Naive B cell (primary cell): ENCODE measurements around the gene ZNF185. TPM values are rescaled to one million over a fixed set of nuclear protein-coding genes. Genes with fewer than 3 reads are reported as not detected.
A peak's percentile ranks its signal among the peaks of the same experiment; 100 is the strongest.

Experiments used
- ATAC-seq, 2 donors: fragments of 150-1000 bp; cut with Tn5 transposase; 2 replicates each; pipeline ENCODE4 v1.10.0; 2021; ENCODE audit warnings: low read depth in 2 of 2, mild to moderate bottlenecking in 2 of 2, moderate library complexity in 2 of 2
- DNase-seq: peaks from one replicate; pipeline ENCODE4 v3.0.0; 2022
- H3K27ac Mint-ChIP-seq, 6 donors: one replicate each; pipeline ENCODE4 v1.8.0; 2020 to 2022; ENCODE audit warnings: mild to moderate bottlenecking in 6 of 6, mixed read lengths in 6 of 6, moderate library complexity in 5 of 6, inconsistent platforms in 2 of 6
- H3K27me3 Mint-ChIP-seq, 3 donors: one replicate each; pipeline ENCODE4 v1.8.0; 2021 to 2022; ENCODE audit warnings: mixed read lengths in 3 of 3, mild to moderate bottlenecking in 1 of 3
- H3K36me3 Mint-ChIP-seq, 2 donors: one replicate each; pipeline ENCODE4 v1.8.0; 2020 to 2022; ENCODE audit warnings: mixed read lengths in 2 of 2, inconsistent platforms in 1 of 2, mild to moderate bottlenecking in 1 of 2
- H3K4me1 Mint-ChIP-seq, 3 donors: one replicate each; pipeline ENCODE4 v1.8.0; 2020 to 2022; ENCODE audit warnings: mixed read lengths in 3 of 3, inconsistent platforms in 1 of 3, mild to moderate bottlenecking in 1 of 3, moderate library complexity in 1 of 3
- H3K4me3 Mint-ChIP-seq, 8 donors: one replicate each; pipeline ENCODE4 v1.8.0; 2020 to 2022; ENCODE audit warnings: mild to moderate bottlenecking in 8 of 8, mixed read lengths in 8 of 8, moderate library complexity in 8 of 8, inconsistent platforms in 2 of 8
- H3K9me3 Mint-ChIP-seq, 7 donors: one replicate each; pipeline ENCODE4 v1.8.0; 2020 to 2022; ENCODE audit warnings: mixed read lengths in 7 of 7, mild to moderate bottlenecking in 5 of 7, inconsistent platforms in 2 of 7, moderate library complexity in 1 of 7
- polyA plus RNA-seq, 6 donors: library from polyadenylated mRNA; unstranded; fragments of 300-500 nt; fragmentation: Illumina TruSeq; gene quantifications; one replicate each; pipeline ENCODE4 v1.2.3, GENCODE V29; 2021; ENCODE audit warnings: low read depth in 6 of 6

Gene ZNF185
- polyA plus RNA-seq = 1 to 10 TPM in 5 of 6 donors, under 1 TPM in 1; 0.55 to 4.3 (median 2.4) TPM

DNA sequence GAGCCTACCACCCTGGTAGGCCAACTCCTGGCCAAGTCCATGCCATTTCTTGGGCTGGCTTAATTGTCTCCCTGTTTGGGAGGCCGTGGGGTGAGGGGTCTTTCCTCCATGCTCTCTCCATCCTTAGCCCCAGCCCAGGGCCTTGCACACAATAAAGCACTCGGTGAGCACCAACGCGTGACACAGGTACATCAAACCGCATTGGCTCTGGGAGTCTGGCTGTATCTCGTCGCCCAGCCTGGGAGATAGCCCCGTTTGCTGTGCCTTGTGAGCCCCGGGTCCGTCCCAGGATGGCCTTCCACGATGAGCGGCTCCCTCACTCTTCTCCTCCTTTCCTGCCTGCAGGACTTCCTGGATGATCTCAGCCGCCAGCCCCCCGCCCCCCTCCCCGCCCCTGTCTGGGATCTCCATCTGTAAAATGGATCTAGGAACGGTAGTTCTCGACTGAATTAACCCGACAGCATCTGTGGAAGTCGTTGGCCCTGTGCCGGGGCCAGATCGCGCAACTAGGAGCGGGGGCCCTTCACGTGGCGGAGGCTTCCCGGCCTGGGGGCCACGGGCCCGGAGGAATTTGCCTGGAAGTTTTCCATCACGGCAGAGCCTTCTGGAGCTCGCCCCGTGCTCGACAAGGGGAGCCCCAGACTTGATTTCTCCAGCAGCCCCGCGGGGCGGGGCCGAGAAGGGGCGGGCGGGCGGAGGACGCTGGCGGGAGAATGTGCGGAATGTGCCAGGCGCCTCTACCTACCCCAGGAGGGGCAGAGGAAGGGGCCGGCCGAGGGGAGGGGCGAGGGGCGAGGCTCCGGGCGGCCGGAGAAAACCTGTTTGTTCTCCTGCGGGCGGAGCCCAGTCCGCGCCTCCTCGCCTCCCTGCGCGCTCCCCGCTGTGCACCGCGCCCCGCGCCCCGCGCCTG is at the start of gene ZNF185:
TSS of gene ZNF185 (plus strand) at position 846 of the 910 bp plus-strand sequence. CDS start 16,423 bp downstream, outside the sequence.
- no peak within 1 kb of the TSS for H3K27ac Mint-ChIP-seq
- H3K4me3 Mint-ChIP-seq = peak within 1 kb of the TSS in 5 of 8 donors; percentile 14 to 70 (median 43)
- H3K4me1 Mint-ChIP-seq = peaks cover 0 to 7% (median 0%) of the 10 kb centered on the region in 3 donors
- peaks cover 13 to 43% (median 31%) of the 10 kb centered on the region in 3 donors for H3K27me3 Mint-ChIP-seq
- no peaks in the 10 kb centered on the region for H3K36me3 Mint-ChIP-seq
- peaks cover 0 to 2% (median 0%) of the 10 kb centered on the region in 7 donors for H3K9me3 Mint-ChIP-seq
- DNase-seq (no peak), ATAC-seq (no peak)

GRCh38 chrX:152850465-152850864 is 47.4 kb upstream of the ZNF185 start:
- peaks cover 0 to 5% (median 0%) of the 10 kb centered on the region in 3 donors for H3K4me1 Mint-ChIP-seq
- H3K36me3 Mint-ChIP-seq = peaks cover 7 to 32% of the 10 kb centered on the region in 2 donors

GRCh38 chrX:152853986-152854385 is 43.9 kb upstream of the ZNF185 start:
- Mint-ChIP-seq H3K36me3 (peaks cover 10 to 32% of the 10 kb centered on the region in 2 donors), H3K4me3 (no peak overlapping the region), H3K4me1 (no peaks in the 10 kb centered on the region), H3K27ac (peak overlapping the region in 1 of 6 donors; percentile 14), H3K9me3 (peaks cover 0 to 7% (median 0%) of the 10 kb centered on the region in 7 donors), H3K27me3 (no peaks in the 10 kb centered on the region)
- ATAC-seq (no peak), DNase-seq (no peak)

More at GRCh38 chrX:152850465-152850864, 47.4 kb upstream of the ZNF185 start:
- no peak for DNase-seq
- ATAC-seq = no peak
- Mint-ChIP-seq H3K4me3 (no peak overlapping the region), H3K27ac (no peak overlapping the region), H3K27me3 (no peaks in the 10 kb centered on the region), H3K9me3 (peaks cover 0 to 7% (median 0%) of the 10 kb centered on the region in 7 donors)

- Mint-ChIP-seq H3K4me1 (no peaks in the 10 kb centered on the region), H3K9me3 (no peaks in the 10 kb centered on the region), H3K4me3 (no peak overlapping the region), H3K27ac (no peak overlapping the region), H3K36me3 (no peaks in the 10 kb centered on the region), H3K27me3 (no peaks in the 10 kb centered on the region)
- DNase-seq (no peak), ATAC-seq (no peak)
Observed at GRCh38 chrX:152861116-152861515, 36.8 kb upstream of the ZNF185 start.

DNA sequence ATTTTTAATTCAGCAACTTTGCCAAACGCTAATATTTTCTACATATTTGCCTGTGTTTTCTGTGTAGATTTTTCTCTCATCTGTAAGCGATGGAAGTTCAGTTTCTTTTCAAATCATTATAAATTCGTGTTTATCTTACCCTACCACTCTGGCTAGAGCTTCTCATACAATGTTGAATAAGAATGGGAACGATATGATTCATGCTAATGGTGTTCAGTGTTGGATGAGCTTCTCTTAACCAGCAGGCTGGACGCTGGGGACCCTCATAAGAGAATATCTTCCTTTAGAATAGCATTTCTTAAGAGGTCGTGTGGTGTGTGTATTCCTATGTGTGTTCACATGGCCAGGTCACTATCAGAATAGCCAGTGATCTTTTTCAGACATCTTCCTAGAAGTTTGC is 36.0 kb upstream of the ZNF185 start:
- Mint-ChIP-seq H3K4me3 (no peak overlapping the region), H3K4me1 (no peaks in the 10 kb centered on the region), H3K36me3 (peaks cover 0 to 3% of the 10 kb centered on the region in 2 donors), H3K9me3 (no peaks in the 10 kb centered on the region), H3K27me3 (no peaks in the 10 kb centered on the region), H3K27ac (no peak overlapping the region)
- DNase-seq (no peak), ATAC-seq (no peak)

DNA sequence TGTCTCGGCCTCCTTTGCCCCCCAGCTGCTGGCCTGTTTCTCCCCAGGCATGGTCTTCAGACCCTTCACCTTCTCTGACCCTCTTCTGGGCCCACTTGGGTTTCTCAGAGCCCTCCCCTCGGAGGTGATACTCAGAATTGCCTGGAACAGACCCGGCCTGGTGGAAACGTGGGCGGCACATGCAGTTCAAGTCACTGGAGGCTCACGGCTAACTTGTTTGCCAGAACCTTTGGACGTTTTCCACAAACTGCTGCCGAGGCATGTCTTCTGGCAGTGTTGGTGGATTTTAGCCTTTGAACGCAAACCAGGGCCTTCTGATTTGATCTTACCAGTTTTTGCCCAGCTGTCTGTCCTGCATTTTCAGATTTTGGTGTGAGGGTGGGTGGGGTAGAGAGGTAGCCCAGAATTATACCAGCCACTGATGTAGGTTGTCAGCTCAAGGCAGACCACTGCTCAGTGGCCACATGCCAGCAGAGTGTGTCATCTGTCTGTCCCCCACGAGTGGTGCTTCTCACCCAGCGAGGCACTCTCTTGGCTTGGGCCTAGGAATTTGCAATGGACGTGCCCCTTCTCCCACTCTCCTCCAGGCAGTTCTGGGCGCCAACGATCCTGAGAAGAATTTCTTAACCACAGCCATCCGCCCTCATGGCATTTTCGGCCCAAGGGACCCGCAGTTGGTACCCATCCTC is 32.5 kb upstream of the ZNF185 start:
- ATAC-seq (no peak), DNase-seq (no peak)
- peaks cover 0 to 8% of the 10 kb centered on the region in 2 donors for H3K36me3 Mint-ChIP-seq
- no peak overlapping the region for H3K4me3 Mint-ChIP-seq
- H3K27me3 Mint-ChIP-seq = no peaks in the 10 kb centered on the region
- H3K9me3 Mint-ChIP-seq = peaks cover 0 to 2% (median 0%) of the 10 kb centered on the region in 7 donors
- H3K27ac Mint-ChIP-seq = no peak overlapping the region
- H3K4me1 Mint-ChIP-seq = no peaks in the 10 kb centered on the region

- Mint-ChIP-seq H3K9me3 (peaks cover 0 to 2% (median 0%) of the 10 kb centered on the region in 7 donors), H3K4me3 (no peak overlapping the region), H3K4me1 (peaks cover 0 to 3% (median under 1%) of the 10 kb centered on the region in 3 donors), H3K36me3 (peaks cover 0 to 11% of the 10 kb centered on the region in 2 donors), H3K27me3 (no peaks in the 10 kb centered on the region), H3K27ac (peak overlapping the region in 1 of 6 donors; percentile 54)
- DNase-seq (no peak), ATAC-seq (no peak)
Observed at GRCh38 chrX:152866386-152866785, 31.5 kb upstream of the ZNF185 start.

GRCh38 chrX:152869972-152870371 is 27.9 kb upstream of the ZNF185 start:
- no peak for DNase-seq
- Mint-ChIP-seq H3K4me1 (peaks cover 13 to 20% (median 17%) of the 10 kb centered on the region in 3 donors), H3K27me3 (no peaks in the 10 kb centered on the region), H3K9me3 (peaks cover 0 to 13% (median 0%) of the 10 kb centered on the region in 7 donors), H3K27ac (peak overlapping the region in 1 of 6 donors; percentile 95), H3K36me3 (peaks cover 0 to 18% of the 10 kb centered on the region in 2 donors), H3K4me3 (no peak overlapping the region)
- no peak for ATAC-seq

- Mint-ChIP-seq H3K27me3 (no peaks in the 10 kb centered on the region), H3K9me3 (peaks cover 0 to 13% (median 0%) of the 10 kb centered on the region in 7 donors), H3K27ac (peak overlapping the region in 2 of 6 donors; percentile 62 to 72), H3K36me3 (peaks cover 0 to 18% of the 10 kb centered on the region in 2 donors), H3K4me1 (peaks cover 13 to 20% (median 17%) of the 10 kb centered on the region in 3 donors), H3K4me3 (no peak overlapping the region)
- ATAC-seq (no peak), DNase-seq (no peak)
Observed at GRCh38 chrX:152871260-152871659, 26.6 kb upstream of the ZNF185 start.

GRCh38 chrX:152872522-152872921 is 25.3 kb upstream of the ZNF185 start:
- Mint-ChIP-seq H3K27me3 (no peaks in the 10 kb centered on the region), H3K4me1 (peaks cover 13 to 20% (median 17%) of the 10 kb centered on the region in 3 donors), H3K9me3 (peaks cover 0 to 13% (median 0%) of the 10 kb centered on the region in 7 donors), H3K4me3 (no peak overlapping the region), H3K36me3 (peaks cover 0 to 10% of the 10 kb centered on the region in 2 donors), H3K27ac (no peak overlapping the region)
- ATAC-seq (no peak), DNase-seq (no peak)

- Mint-ChIP-seq H3K27me3 (no peaks in the 10 kb centered on the region), H3K27ac (peak overlapping the region in 2 of 6 donors; percentile 56 to 77), H3K4me3 (peak overlapping the region in 2 of 8 donors; percentile 1 to 49), H3K4me1 (peaks cover 13 to 20% (median 17%) of the 10 kb centered on the region in 3 donors), H3K9me3 (peaks cover 0 to 13% (median 0%) of the 10 kb centered on the region in 7 donors), H3K36me3 (peaks cover 0 to 10% of the 10 kb centered on the region in 2 donors)
- ATAC-seq (no peak), DNase-seq (no peak)
Observed at GRCh38 chrX:152873361-152873760, 24.5 kb upstream of the ZNF185 start.

DNA sequence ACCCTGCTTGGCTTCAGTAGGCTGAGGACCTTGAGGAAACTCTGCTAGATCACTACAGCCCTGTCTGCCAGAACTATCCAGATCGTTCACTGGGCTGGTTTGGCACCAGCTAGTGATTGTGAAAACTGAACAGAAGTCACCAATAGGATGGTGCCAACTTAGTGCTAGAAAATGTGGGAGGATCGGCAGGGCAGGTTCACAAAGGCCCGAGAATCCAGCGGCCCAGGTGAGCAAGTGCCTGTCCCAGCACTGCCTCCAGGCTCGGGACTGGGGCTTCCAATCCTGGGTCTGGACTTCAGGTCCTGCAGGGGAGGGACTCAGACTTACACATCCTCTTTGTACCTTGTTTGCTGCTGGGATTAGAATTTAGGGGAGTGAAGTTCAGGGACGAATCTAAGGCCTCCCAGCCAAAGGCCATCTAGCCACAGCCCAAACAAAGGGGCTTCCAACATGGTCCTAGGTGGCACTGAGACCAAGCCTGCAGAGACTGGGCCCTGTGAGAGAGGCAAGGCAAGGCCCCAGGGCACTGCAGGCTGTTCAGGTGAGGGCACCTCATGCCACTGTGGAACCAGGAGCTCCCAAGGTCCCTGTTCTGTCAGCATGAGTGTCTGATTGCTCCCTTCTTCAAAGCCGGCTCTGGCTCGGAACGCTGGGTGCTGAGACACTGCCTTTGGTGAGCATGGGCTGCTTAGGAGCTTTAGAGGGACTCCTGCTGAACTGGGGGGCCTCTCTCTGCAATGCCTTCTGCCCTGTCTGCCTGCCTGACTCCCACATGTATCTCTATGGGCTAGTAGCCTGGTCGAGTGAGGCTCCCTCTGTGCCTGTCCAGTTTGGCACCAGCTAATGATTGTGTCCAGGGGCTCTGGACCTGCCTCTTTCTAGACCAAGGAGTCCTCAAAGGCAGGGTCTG is 20.7 kb upstream of the ZNF185 start:
- ATAC-seq (no peak), DNase-seq (no peak)
- Mint-ChIP-seq H3K4me1 (peaks cover 6 to 9% (median 8%) of the 10 kb centered on the region in 3 donors), H3K9me3 (peaks cover 0 to 6% (median 0%) of the 10 kb centered on the region in 7 donors), H3K27ac (peak overlapping the region in 1 of 6 donors; percentile 47), H3K36me3 (no peaks in the 10 kb centered on the region), H3K27me3 (no peaks in the 10 kb centered on the region), H3K4me3 (no peak overlapping the region)
